Muscle layer of colon (tissue), 2 donors: Measurements from ENCODE around the gene C1QTNF12.

Source experiments
- H3K27ac ChIP-seq: one replicate; pipeline ENCODE4 v1.7.0; 2013; ENCODE audit warnings: low read depth, mild to moderate bottlenecking, low read length, moderate library complexity
- H3K27me3 ChIP-seq, 2 donors: one replicate each; pipeline ENCODE4 v1.7.0; 2013; ENCODE audit warnings: low read length in 2 of 2, mild to moderate bottlenecking in 2 of 2; ENCODE audit not compliant: insufficient read depth in 2 of 2, control insufficient read depth in 1 of 2
- H3K36me3 ChIP-seq: one replicate; pipeline ENCODE4 v1.7.0; 2013; ENCODE audit warnings: mild to moderate bottlenecking, low read length; ENCODE audit not compliant: insufficient read depth
- H3K4me1 ChIP-seq: one replicate; pipeline ENCODE4 v1.7.0; 2013; ENCODE audit warnings: mild to moderate bottlenecking, low read length; ENCODE audit not compliant: insufficient read depth
- H3K4me3 ChIP-seq, 2 donors: one replicate each; pipeline ENCODE4 v1.7.0; 2013; ENCODE audit warnings: low read length in 2 of 2, low read depth in 1 of 2, mild to moderate bottlenecking in 1 of 2, moderate library complexity in 1 of 2
- H3K9ac ChIP-seq: one replicate; pipeline ENCODE4 v1.7.0; 2013; ENCODE audit warnings: low read length
- H3K9me3 ChIP-seq: one replicate; pipeline ENCODE4 v1.7.0; 2013; ENCODE audit warnings: mild to moderate bottlenecking, low read length
- donor health status: abdominal sarcoma.
- donor health status: Adenocarcinoma of cecum.

C1QTNF12 gene

DNA sequence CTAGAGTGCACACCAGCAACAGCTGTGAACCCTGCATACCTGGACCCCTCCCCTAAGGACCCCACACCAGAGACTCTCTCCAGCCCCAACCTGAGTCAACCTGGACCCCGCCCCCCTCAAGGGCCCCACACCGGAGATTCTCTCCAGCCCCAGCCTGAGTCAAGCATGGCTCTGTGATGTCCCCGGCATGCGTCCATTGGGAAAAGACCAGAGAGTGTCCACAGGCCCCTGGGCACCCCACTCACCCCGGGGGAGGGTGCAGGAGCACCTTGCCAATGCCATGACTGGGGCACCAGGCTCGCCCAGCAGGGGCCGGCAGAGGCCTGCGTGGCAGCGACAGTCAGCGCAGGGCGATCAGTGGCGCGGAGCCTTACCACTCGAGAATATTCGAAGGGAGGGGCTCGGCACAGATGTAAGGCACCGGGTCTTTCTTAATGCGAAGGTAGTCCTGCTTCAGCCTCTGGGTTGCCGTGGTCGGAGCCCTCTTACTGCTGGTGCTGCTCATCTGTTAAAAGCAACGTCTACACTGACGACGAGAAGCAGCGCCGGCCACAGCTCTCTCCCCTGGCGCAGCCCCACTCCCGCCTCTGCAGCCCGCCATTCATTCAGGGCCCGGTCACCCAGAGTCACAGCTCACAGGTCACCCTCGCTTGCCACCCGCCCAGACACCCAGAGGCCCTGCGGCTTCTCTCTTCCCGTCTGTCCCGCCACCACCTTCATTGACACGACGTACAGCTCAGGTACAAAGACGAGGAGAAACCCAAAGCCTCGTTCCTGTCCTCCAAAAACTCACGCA lies 21.2 kb upstream of the C1QTNF12 start:
- Histone ChIP-seq H3K27ac (no peak overlapping the region), H3K4me1 (peaks cover 28% of the 10 kb centered on the region), H3K9me3 (no peaks in the 10 kb centered on the region), H3K9ac (no peak overlapping the region), H3K36me3 (peaks cover 24% of the 10 kb centered on the region), H3K4me3 (no peak overlapping the region), H3K27me3 (no peaks in the 10 kb centered on the region)

DNA sequence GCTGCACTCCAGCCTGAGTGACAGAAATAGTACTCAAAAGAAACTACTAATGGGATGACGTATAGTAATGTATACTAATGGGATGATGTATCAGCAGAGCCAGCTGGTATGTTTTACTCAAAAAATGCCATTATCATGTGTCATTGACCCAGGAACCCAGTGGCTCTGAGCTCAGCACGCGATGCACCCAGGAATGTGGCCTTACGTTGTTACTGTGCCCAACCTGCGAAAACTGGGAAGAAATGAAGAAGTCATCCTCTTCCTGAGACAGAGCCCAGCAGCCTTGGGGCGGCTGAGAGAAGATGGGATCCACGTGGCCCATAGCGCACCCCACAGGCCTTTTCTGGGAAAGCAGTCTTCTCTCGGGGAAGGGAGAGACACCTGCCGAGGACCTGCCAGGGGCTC lies 18.3 kb upstream of the C1QTNF12 start:
- Histone ChIP-seq H3K9me3 (no peaks in the 10 kb centered on the region), H3K9ac (no peak overlapping the region), H3K4me3 (no peak overlapping the region), H3K27me3 (no peaks in the 10 kb centered on the region), H3K4me1 (peaks cover under 1% of the 10 kb centered on the region), H3K36me3 (peaks cover 49% of the 10 kb centered on the region), H3K27ac (no peak overlapping the region)

DNA sequence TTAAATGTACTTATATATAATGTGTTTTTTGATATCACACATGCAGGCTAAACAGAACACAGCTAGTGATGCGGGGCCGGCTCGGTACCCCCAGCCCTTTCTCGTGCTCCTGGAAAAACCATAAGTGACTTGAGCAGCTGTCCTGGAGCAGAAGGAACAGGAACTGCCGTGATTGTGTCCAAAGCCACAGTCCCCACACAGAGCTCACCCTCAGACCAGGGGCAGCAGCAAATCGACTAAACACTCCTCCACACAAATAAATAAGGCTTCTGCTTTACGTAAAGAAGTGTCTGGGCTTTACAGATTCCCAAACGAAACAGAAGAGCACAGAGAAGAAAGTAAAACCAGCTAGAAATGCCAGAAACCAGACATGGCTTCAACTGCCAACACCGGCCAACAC lies 17.5 kb upstream of the C1QTNF12 start:
- Histone ChIP-seq H3K9me3 (no peaks in the 10 kb centered on the region), H3K4me3 (no peak overlapping the region), H3K9ac (no peak overlapping the region), H3K27me3 (no peaks in the 10 kb centered on the region), H3K4me1 (no peaks in the 10 kb centered on the region), H3K27ac (no peak overlapping the region), H3K36me3 (peaks cover 54% of the 10 kb centered on the region)

DNA sequence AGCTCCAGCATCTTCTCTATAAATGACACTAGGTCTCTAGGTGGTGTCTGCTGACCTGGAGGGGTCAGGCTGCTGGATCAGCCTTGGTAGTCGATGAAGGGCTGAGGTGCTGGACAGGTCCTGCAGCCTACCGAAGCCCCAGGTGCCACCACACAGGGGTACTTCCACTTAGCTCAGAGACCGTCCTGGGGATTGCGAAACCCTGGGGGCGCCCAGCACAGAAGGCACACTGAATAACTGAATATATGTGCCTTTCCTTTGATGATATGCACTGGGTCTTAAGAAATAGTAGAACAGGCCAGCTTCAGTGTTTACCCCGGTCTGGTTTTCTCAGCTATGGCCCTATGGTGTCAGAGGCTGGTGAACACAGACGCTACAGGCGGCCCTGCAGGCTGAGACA lies 16.2 kb upstream of the C1QTNF12 start:
- H3K4me3 ChIP-seq = no peak overlapping the region
- no peaks in the 10 kb centered on the region for H3K9me3 ChIP-seq
- H3K4me1 ChIP-seq = no peaks in the 10 kb centered on the region
- H3K36me3 ChIP-seq = peaks cover 48% of the 10 kb centered on the region
- no peaks in the 10 kb centered on the region for H3K27me3 ChIP-seq
- no peak overlapping the region for H3K27ac ChIP-seq
- H3K9ac ChIP-seq = no peak overlapping the region

DNA sequence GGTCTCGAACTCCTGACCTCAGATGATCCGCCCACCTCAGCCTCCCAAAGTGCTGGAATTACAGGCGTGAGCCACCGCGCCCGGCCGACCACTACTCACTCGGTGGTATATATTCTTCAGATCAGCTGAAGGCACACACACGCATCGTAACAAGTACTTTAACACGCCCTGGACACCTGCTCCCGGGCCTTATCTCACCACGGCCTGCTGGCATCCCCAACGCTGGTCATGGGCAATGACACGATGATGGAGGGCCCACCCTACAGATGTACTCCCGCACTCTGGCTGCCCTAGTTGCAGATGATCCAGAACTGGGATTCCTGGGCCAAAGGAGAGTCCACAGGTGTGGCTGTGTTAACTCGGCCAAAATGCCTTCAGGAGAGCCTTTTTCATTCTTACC lies 15.5 kb upstream of the C1QTNF12 start:
- no peak overlapping the region for H3K4me3 ChIP-seq
- H3K9me3 ChIP-seq = no peaks in the 10 kb centered on the region
- H3K9ac ChIP-seq = no peak overlapping the region
- H3K27me3 ChIP-seq = no peaks in the 10 kb centered on the region
- H3K36me3 ChIP-seq = peaks cover 41% of the 10 kb centered on the region
- H3K4me1 ChIP-seq = no peaks in the 10 kb centered on the region
- H3K27ac ChIP-seq = no peak overlapping the region

DNA sequence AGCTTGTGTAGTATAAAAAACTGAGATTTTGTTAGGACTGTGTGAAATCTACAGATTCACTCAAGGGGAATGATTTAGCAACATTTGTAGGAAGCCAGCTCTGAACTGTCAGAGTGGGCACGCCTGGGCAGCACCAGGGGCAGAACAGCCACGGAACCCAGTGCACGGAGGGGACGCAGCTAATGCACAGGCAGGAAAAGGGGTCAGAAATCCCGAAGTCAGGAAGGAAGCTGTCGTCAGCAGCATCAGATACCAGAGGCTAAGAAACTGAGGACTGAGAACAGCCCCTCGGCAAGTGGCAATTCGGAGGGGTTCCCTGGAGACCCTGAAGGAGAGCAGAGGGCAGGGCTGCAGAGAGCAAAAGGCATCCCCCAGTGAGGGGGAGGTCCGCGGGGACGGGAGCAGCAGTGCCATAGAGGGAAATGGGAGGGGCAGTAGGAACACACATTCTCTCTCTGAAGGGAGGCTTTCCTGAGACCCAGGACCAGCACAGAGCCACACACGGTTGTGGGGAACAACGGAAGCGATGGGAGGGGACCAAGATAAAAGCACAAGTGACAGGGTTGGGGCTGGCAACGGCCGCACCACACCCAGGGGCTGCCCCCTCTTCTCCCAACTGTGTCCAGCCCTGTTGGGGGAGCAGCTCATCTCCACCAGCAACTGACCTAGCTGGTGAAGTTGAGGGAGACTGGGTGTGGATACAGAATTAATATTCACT lies 14.5 kb upstream of the C1QTNF12 start:
- Histone ChIP-seq H3K4me3 (no peak overlapping the region), H3K27ac (no peak overlapping the region), H3K27me3 (no peaks in the 10 kb centered on the region), H3K4me1 (no peaks in the 10 kb centered on the region), H3K9me3 (no peaks in the 10 kb centered on the region), H3K9ac (no peak overlapping the region), H3K36me3 (peaks cover 44% of the 10 kb centered on the region)

DNA sequence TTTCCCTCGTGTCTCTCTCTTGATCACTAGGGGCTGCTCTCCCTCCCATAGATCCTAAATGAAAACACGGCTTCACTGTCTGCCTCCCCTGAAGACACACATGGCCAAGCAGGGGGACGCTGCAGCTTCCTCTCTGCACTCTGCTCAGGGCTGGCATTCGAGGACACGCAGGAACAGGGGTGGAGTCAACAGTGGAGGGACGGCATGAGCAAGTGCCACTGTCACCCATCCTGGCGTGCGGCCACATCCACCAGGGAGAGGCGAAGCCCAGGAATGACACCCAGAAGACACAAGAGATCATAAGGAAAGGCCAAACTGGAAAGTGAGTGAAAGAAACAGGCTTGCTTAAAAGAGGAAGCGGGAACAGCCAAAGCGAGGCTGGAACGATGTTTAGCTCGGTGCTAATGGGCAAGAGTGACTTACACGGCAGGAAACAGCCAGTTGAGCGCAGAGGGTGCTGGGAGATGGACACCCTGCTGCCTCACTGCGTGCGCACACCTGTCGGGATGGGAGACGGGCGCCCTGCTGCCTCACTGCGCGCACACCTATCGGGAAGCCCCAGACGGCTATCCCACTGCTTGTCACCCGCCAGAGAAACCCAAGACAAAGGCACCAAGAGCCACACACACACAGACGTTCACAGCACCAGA lies 13.6 kb upstream of the C1QTNF12 start:
- H3K27ac ChIP-seq = no peak overlapping the region
- peaks cover 53% of the 10 kb centered on the region for H3K36me3 ChIP-seq
- H3K27me3 ChIP-seq = no peaks in the 10 kb centered on the region
- no peak overlapping the region for H3K9ac ChIP-seq
- H3K4me3 ChIP-seq = no peak overlapping the region
- H3K9me3 ChIP-seq = no peaks in the 10 kb centered on the region
- H3K4me1 ChIP-seq = no peaks in the 10 kb centered on the region

DNA sequence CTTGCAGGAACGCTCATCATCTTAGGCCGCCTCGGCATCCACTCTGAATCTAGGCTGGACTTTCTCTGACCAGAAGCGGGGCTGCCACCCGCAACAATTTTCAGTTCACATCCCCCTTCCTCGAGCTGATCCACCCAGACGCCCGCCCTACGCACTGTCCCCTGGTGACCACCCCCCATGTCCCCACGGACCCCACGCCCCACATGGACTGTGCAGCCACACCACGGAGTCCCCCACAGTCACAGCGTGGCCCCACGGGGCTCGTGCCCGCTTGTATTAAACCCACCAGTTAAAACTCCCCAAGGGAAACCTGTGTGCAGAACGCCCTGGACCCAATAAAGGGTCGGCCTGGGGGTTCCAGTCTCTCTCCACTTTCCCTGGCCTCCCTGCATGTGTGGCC lies 13.0 kb upstream of the C1QTNF12 start:
- H3K27me3 ChIP-seq = no peaks in the 10 kb centered on the region
- H3K4me3 ChIP-seq = no peak overlapping the region
- H3K4me1 ChIP-seq = no peaks in the 10 kb centered on the region
- H3K9ac ChIP-seq = no peak overlapping the region
- no peak overlapping the region for H3K27ac ChIP-seq
- peaks cover 58% of the 10 kb centered on the region for H3K36me3 ChIP-seq
- no peaks in the 10 kb centered on the region for H3K9me3 ChIP-seq

DNA sequence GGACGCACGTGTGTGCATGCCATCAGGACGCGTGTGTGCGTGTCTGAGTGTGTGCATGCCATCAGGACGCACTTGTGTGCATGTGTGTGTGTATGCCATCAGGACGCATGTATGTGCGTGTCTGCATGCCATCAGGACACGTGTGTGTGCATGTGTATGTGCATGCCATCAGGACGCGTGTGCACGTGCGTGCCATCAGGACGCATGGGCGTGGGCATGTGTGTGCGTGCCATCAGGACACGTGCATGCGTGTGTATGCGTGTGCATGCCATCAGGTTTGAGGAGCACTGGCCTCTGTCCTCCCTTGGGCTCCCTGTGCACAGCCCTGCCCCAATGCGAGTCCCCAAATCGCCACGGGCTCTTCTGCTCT lies 12.6 kb upstream of the C1QTNF12 start:
- peaks cover 58% of the 10 kb centered on the region for H3K36me3 ChIP-seq
- H3K27ac ChIP-seq = no peak overlapping the region
- no peaks in the 10 kb centered on the region for H3K27me3 ChIP-seq
- H3K4me1 ChIP-seq = no peaks in the 10 kb centered on the region
- H3K9ac ChIP-seq = no peak overlapping the region
- H3K4me3 ChIP-seq = no peak overlapping the region
- no peaks in the 10 kb centered on the region for H3K9me3 ChIP-seq

DNA sequence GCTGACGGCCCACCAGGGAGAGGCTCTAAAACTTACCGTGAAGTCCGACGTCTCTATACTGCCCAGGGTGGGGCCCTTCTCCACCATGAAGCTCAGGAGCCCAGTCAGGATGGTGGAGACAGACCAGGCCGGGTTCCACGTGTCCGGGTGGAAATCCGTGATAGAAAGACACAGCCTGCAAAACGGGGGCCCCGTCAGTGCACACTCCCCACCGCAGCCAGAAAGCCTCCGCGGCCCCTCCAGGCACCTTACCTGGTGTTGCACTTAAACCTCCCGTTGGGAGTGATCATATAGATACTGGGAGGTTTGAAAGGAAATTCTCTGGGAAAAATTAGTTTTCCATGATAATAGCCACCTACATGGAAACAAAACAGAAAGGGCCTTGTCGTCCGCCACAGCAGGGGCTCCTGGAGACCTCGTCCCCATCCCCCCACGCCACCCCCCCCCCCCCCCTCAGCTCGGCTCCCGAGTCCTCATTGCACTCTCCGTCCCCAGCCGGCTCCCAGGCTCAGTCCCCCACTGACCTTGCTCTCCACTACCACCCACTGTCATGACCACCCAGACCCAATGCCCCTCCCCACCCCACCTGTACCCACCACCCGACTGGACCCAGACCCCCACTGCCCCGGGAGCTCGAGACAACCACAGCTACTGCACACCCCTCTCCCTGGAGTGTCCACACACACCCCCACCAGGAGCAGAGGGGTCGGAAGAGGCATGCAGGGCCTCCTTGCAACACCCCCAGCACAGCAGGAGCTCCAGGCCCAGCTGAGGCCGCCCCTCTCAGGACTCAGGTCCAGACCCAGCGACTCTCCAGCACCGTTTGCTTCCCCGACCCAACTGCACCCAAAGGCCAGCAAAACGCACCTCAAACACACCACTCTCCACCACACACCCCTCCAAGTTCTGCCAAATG lies 10.7 kb upstream of the C1QTNF12 start:
- no peak overlapping the region for H3K4me3 ChIP-seq
- no peaks in the 10 kb centered on the region for H3K4me1 ChIP-seq
- peaks cover 46% of the 10 kb centered on the region for H3K36me3 ChIP-seq
- no peaks in the 10 kb centered on the region for H3K9me3 ChIP-seq
- no peak overlapping the region for H3K27ac ChIP-seq
- H3K9ac ChIP-seq = no peak overlapping the region
- H3K27me3 ChIP-seq = no peaks in the 10 kb centered on the region

DNA sequence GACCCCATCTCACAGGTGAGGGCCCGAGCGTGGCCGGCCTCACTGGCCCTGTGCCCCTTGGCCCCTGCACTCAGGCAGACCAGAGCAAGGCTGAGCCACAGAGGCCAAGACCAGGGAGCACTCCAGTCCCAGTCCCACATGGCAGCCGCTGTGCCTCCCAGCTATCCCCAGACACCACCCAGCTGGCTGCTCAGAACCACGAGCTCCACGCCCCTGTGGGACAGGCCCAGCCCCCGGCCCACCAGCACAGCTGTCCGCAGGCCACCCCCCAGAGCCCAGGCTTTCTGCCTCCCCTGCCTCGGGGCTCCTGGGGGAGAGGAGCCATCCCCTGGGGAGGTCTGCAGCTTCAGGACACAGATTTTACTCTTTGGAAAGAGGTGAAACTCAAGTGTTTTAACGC lies 9.1 kb upstream of the C1QTNF12 start:
- Histone ChIP-seq H3K4me3 (no peak overlapping the region), H3K9me3 (no peaks in the 10 kb centered on the region), H3K36me3 (peaks cover 33% of the 10 kb centered on the region), H3K9ac (no peak overlapping the region), H3K27me3 (no peaks in the 10 kb centered on the region), H3K27ac (no peak overlapping the region), H3K4me1 (no peaks in the 10 kb centered on the region)
